GM19240 (cell line): ENCODE results near the gene ELAC1.
"Not testable (repeated sequence)": the region's sequence is repeated elsewhere in the genome, so short reads cannot be mapped to it uniquely, and the experiment has no call there.

Experiments
- DNase-seq: peaks from one replicate; pipeline ENCODE4 v3.0.0; 2011; ENCODE audit warnings: low spot score; ENCODE audit not compliant: insufficient read length

ELAC1 gene, protein sequence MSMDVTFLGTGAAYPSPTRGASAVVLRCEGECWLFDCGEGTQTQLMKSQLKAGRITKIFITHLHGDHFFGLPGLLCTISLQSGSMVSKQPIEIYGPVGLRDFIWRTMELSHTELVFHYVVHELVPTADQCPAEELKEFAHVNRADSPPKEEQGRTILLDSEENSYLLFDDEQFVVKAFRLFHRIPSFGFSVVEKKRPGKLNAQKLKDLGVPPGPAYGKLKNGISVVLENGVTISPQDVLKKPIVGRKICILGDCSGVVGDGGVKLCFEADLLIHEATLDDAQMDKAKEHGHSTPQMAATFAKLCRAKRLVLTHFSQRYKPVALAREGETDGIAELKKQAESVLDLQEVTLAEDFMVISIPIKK

GRCh38 chr18:50967714-50968661 lies at the start of gene ELAC1:
TSS of gene ELAC1 (plus strand) at chr18:50968040. CDS start at chr18:50974405, 6,365 bp downstream.
- peak; percentile 66 for DNase-seq

DNA sequence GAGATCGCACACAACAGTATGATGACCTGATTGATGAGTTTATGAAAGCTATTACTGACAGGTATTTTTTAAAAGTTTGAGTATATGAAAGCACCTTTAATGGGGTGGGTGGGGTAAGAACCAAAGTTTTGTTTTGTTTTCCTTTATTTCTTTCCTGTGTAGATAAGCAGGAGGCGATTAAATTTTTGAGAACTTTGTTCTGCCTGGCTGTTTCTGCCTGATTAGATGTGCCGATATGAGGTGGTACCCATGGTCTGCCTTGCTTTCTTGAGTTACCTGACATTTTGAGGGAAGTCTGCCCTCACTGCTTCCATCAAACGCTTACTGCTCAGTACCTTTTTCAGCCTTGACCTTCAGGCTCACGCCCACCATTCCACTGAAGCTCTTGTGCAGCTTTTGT lies 49.7 kb upstream of the ELAC1 start:
- no peak for DNase-seq

DNA sequence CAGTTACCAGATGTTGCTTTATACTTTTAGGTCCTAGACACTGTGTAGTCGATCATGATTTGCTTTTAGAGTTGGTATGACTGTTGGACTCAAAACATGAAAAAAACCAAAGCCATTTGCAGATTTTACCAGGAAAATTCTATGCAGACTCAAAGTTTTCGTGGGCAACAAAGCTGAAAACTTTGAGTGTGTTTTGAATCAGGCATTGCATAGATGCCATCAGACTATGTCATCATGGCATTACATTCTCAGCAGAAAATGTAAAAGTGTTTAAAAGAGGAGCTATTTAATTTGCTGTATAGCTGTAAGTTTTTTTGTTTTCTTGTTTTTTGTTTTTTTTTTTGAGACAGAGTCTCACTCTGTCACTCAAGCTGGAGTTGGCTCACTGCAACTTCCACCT lies 43.5 kb upstream of the ELAC1 start:
- no peak for DNase-seq

GRCh38 chr18:50926521-50926920 lies 41.3 kb upstream of the ELAC1 start:
- DNase-seq = no peak

DNA sequence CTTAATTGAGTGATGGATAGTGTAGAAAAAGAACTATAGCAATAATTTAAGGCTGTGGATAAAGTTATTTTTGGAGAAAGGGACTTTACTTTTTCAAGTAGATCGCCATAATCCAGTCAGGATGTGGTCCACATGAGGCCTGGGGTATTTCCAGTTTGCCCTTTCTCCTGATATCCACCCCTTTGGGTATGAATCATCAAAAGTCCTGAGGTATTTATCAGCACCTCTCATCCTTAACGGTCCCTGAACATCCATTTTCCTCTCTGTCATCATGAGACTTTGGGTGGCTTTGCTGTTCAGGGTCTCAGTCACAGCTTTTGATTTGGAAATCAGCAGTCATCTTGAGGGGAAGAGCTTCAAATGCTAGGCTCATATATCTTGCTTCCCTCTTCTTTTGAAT lies 39.3 kb upstream of the ELAC1 start:
- no peak for DNase-seq

- DNase-seq = no peak
Measured at GRCh38 chr18:50933684-50934083, 34.2 kb upstream of the ELAC1 start.

DNA sequence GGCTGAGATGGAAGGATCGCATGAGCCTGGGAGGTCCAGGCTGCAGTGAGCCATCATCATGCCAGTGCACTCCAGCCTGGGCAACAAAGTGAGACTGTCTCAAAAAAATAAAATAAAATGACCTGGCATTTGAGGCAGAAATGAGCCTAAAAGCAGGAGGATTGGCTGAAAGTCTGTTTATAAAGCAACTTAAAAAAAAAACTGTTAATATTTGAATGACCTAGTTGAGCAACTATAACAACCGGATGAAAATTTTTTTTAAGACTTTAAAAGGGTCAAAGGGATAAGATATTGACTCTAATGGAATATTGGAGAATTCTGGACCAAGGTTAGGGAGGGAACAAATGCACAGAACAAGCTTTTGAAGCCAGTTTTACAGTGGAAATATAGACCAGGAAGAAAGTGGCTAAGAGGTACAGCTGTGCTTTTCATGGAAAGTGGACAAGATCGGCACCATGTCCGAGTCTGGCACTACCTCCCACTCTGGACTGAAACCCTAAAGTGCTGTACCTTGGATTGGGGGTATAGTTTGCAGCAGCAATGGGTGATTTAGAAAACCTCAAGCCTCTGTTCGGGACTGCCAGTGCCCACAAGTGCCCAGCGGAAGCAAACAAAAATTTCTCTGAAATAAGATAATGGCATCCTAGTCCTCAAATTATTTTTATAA lies 33.2 kb upstream of the ELAC1 start:
- DNase-seq = no peak

GRCh38 chr18:50935493-50936191 lies 32.2 kb upstream of the ELAC1 start:
- DNase-seq = no peak

DNA sequence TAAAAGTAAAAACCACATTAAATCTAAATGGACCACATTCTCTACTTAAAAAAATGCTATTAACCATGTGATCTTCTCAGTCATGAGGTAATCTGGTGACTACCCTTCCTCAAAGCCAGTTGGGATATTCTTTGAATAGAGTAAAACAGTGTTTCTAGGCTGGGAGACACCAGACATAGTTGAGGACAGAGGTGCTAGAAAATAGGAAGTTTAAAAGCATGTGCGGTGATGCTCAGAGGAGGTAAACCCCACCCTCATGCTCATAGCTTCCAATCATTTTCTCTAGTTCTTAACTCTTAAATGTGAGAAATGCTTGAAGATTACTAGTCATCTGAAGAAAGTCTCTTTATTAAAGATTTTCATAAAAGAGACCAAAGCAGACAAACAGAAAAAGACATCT lies 30.7 kb upstream of the ELAC1 start:
- DNase-seq = no peak

DNA sequence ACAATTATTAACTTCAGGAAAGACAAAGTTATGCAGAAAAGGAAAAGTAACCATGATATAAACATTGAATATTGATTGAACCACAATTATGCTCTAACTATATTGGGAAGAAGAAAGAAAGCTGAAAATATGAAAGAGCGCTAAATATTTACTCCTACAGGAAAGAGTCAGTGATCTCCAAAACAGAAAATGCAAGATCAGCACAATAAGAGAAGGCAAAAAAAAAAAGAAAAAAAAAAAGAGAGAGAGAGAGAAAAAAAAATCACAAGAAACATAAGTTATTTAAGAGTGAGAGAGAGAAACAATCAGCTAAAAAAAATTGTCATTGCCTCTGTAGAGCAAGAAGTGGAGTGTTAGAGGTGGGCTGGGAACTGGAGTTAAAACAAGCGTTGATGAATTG lies 28.9 kb upstream of the ELAC1 start:
- no peak for DNase-seq

DNA sequence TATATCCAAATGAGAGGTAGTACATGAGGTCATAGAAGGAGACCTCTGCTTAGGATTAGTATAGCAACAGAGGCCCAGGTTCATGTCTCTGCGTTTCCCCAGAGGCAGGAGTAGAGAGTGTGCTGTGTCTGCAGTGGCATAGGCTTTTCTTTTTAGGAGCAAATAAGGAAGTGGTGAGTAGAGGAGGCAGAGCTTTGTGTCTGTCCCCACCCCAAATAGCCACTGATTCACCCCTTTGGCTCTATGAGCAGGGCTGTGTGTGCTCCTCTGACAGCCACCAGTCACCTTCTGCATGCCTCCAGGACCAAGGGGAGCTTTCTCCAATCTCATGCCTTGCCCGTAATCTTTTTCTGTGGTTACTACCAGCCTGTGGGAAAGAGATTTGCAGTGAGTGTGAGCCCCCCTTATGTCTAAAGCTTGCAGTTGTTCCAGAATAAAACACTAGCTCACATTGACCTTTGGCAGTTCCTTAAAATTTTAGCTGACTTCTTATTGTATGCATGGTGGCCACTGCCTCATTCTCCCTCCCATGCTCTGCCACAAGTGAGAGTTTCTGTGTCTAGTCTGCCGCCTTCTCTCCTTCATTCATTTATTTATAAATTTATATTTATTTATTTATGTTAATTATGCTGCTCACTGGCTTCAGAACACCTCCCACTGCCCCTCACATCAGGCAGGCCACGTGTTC lies 23.5 kb upstream of the ELAC1 start:
- DNase-seq = no peak

GRCh38 chr18:50945918-50946317 lies 21.9 kb upstream of the ELAC1 start:
- DNase-seq = not testable (repeated sequence)

DNA sequence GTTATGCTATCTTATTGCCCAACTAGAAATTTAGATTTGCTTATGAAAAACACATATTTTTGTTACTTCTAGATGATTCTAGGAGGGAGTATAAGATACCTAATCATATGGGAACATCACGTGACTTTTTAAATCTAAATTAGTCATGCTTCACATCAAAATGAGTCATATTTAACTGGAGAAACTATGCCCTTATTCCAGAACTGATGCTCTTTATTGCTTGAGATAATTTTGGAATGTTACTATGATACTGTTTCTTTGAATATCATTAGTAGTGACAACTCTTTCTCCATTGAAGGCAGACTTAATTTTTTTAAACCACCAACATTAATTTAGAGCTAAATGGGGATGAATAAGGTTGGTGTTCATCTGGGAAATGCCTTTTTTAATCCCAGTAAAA lies 19.9 kb upstream of the ELAC1 start:
- no peak for DNase-seq

- no peak for DNase-seq
Measured at GRCh38 chr18:50949185-50949584, 18.7 kb upstream of the ELAC1 start.

GRCh38 chr18:50950626-50951025 lies 17.2 kb upstream of the ELAC1 start:
- DNase-seq = no peak

- no peak for DNase-seq
Measured at GRCh38 chr18:50953822-50954221, 14.0 kb upstream of the ELAC1 start.

DNA sequence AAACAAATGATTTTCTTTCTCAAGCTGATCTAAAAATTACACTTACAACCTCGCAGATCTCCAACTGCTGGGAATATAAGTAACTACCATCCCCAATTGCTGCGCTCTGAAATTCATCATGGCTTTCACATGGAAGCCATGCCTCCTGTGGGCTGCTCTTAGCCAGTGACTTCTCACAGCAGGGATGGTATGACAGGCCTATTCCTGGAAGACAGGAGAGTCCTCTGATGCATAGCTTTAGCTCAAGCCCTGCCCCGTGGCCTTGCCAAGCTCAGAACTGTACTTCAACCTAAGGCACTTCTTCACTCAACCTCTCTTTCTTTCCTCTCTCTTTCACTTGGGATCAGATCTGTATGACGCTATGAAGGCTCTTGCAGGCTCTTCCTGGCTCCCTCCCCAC lies 12.6 kb upstream of the ELAC1 start:
- DNase-seq = no peak

GRCh38 chr18:50956116-50956515 lies 11.7 kb upstream of the ELAC1 start:
- no peak for DNase-seq

DNA sequence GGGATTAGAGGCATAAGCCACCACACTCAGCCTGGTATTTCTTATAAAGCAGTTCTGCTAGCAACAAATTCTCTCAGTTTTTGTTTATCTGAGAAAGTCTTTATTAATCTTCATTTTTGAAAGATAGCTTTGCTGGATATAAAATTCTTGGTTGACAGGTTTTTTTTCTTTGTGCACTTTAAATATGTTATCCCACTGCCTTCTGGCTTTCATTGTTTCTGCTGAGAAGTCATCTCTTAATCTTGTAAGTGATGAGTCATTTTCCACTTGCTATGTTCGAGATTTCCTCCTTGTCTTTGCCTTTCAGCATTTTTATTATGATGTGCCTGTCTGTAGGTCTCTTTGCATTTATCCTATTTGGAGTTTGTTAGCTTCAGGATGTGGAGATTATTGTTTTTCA lies 5.9 kb upstream of the ELAC1 start:
- no peak for DNase-seq

GRCh38 chr18:50969448-50969847 lies 1.6 kb downstream of the ELAC1 start:
- no peak for DNase-seq

DNA sequence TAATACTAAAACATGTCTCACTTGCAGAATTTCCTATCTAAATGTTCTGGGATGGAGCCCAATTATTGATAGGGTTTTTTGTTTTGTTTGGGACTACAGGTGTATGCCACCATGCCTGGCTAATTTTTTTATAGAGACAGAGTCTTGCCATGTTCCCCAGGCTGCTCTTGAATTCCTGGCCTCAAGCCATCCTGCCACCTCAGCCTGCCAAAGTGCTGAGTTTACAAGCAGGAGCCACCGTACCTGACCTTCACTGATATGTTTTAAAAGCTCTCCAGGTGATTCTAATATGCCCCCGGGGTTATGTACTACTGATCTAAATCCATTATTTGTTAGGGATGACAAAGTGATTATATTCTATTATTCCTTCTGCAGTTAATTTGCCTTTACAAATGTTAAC lies 2.2 kb downstream of the ELAC1 start:
- DNase-seq = no peak
